ENCODE measurements around the gene CHRNA7. TPM values are rescaled to one million over a fixed set of nuclear protein-coding genes. Genes with fewer than 3 reads are reported as not detected.

The CHRNA7 gene
- total and polyA plus RNA-seq, 8 donors, result 0.76 to 9.2 (median 4.0) TPM

DNA sequence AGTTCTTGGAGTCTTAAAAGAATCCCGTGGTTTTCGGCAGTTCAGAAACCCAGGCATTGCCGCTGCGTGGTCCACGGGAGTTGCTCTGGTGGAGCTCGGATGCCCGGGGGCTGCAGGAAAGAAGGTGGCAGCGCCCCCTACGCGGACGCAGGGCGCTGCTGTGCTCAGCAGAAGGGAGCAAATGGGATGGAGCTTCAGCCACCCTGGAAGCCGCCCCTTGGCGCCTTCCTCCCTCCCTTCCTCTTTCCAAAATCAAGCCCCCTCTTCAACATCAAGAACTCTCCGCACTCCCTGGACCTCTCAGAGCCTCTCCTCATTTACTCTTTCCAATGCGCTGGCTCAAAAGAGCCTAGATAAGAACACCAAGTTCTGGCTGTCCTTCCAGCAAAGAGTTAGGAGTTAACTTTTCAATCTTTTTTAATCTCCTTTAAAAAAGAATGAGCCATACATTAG is 880 bp upstream of the CHRNA7 start:
- no peak overlapping the region for H3K27ac ChIP-seq
- H3K27me3 ChIP-seq, result no peaks in the 10 kb centered on the region
- H3K4me3 ChIP-seq, result peak overlapping the region; percentile 26 to 95 (median 58)
- ATAC-seq (peak; percentile 46 to 75 (median 60)), FAIRE-seq (no peak), DNase-seq (peak in 5 of 6 donors; percentile 20 to 78 (median 36))
- H3K4me1 ChIP-seq, result peaks cover 0 to 22% (median 10%) of the 10 kb centered on the region in 3 donors
- intact Hi-C loops (cut with DNase I), result no loop called here
- TF ChIP-seq, protein P1, sequence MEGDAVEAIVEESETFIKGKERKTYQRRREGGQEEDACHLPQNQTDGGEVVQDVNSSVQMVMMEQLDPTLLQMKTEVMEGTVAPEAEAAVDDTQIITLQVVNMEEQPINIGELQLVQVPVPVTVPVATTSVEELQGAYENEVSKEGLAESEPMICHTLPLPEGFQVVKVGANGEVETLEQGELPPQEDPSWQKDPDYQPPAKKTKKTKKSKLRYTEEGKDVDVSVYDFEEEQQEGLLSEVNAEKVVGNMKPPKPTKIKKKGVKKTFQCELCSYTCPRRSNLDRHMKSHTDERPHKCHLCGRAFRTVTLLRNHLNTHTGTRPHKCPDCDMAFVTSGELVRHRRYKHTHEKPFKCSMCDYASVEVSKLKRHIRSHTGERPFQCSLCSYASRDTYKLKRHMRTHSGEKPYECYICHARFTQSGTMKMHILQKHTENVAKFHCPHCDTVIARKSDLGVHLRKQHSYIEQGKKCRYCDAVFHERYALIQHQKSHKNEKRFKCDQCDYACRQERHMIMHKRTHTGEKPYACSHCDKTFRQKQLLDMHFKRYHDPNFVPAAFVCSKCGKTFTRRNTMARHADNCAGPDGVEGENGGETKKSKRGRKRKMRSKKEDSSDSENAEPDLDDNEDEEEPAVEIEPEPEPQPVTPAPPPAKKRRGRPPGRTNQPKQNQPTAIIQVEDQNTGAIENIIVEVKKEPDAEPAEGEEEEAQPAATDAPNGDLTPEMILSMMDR (IDR thresholded peaks at IDR 0.05), result peak in 3 of 4 donors; percentile 18 to 31 (median 25)
- no peaks in the 10 kb centered on the region for H3K9me3 ChIP-seq
- 1% methylated on average over 16 of the region's 16 CpGs for WGBS, 2 donors
- H3K36me3 ChIP-seq, result no peaks in the 10 kb centered on the region

DNA sequence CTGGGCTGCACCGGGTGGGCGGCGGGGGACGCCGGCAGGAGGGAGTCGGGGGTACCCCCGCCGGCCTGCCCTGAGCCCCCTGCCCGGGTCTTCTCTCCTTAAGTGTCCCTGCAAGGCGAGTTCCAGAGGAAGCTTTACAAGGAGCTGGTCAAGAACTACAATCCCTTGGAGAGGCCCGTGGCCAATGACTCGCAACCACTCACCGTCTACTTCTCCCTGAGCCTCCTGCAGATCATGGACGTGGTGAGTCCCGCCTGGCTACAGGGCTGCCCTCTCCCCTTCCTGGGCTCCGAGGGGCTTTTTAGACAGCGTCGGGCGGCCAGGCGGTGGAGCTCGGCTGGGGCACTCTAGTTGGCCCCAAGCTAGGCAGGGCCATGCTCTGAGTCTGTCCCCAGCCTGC is 480 bp downstream of the CHRNA7 start:
- Histone ChIP-seq H3K9me3 (no peaks in the 10 kb centered on the region), H3K4me1 (peaks cover 0 to 22% (median 10%) of the 10 kb centered on the region in 3 donors), H3K27ac (peak overlapping the region in 3 of 4 donors; percentile 38 to 55 (median 53)), H3K4me3 (peak overlapping the region; percentile 51 to 95 (median 67)), H3K27me3 (no peaks in the 10 kb centered on the region), H3K36me3 (no peaks in the 10 kb centered on the region)
- WGBS, 2 donors, result 2% methylated on average over 19 to 21 of the region's 21 CpGs
- FAIRE-seq, result no peak
- DNase-seq, result peak in 1 of 6 donors; percentile 59
- peak; percentile 11 to 32 (median 28) for ATAC-seq
- TF ChIP-seq, protein P1 (IDR thresholded peaks at IDR 0.05), result no peak
- intact Hi-C loops (cut with DNase I), result no loop called here

DNA sequence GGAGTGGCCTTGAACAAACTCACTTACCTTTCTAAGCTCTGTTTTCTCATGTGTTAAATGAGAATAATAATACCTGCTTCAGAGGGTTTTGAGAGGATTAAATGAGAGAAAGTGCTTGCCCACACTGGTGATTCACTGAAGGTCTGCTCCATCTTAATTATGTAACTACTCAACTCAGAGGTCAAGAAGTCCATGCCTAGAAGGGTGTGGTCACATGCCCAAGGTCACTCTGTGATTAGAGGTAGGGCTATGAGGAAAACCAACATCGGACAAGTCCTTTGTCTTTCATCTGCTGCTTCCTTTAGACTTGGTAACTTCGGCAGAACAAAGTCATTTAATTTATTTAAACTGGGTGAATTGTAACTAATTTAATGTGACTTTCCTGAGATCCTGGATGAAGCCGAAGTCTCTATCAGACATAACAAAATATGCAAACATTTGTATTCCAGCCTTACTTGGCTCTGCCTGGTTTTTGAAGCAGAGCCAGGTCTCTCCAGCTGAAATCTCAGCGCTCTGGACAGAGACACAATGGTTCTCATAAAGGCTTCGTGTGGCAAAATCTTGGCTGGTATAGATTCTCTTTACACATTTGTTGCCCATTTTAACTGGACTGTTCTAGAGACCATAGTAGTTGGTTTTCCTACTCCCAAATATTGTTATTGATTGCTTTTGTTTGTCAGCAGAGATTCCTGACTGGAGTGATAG is 3.0 kb downstream of the CHRNA7 start:
- no peak overlapping the region for H3K4me3 ChIP-seq
- H3K27ac ChIP-seq, result no peak overlapping the region
- DNase-seq, result peak in 3 of 6 donors; percentile 16 to 21 (median 20)
- FAIRE-seq, result no peak
- TF ChIP-seq, protein P1 (IDR thresholded peaks at IDR 0.05), result no peak
- no peaks in the 10 kb centered on the region for H3K27me3 ChIP-seq
- no peaks in the 10 kb centered on the region for H3K36me3 ChIP-seq
- intact Hi-C loops (cut with DNase I), result no loop called here
- H3K4me1 ChIP-seq, result peaks cover 0 to 22% (median 10%) of the 10 kb centered on the region in 3 donors
- peak in 2 of 4 donors; percentile 11 to 17 for ATAC-seq
- WGBS, 2 donors, result 21 to 22% methylated on average over 5 of the region's 5 CpGs
- H3K9me3 ChIP-seq, result no peaks in the 10 kb centered on the region

DNA sequence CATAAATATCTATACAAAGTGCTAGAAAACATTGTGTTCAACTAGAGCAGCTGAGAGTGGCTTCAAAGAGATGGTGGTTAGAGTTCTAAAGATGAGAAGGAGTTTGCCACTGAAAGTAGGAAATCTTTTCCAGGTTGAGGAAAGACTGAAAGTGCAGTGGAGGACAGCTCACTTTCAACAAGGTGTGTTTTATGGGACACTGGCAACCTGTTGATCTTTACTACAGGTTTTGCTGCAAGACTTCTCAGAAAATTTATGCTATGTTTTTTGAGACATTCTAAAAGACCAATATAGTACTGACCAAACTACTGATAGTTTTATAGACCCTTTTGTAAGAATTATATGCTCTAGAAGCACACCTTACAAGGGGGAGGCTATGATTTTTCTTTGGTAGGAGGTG is 3.8 kb downstream of the CHRNA7 start:
- Histone ChIP-seq H3K4me1 (peaks cover 0 to 22% (median 10%) of the 10 kb centered on the region in 3 donors), H3K27ac (no peak overlapping the region), H3K36me3 (no peaks in the 10 kb centered on the region), H3K4me3 (no peak overlapping the region), H3K9me3 (no peaks in the 10 kb centered on the region), H3K27me3 (no peaks in the 10 kb centered on the region)
- FAIRE-seq, result no peak
- TF ChIP-seq, protein P1 (IDR thresholded peaks at IDR 0.05), result no peak
- intact Hi-C loops (cut with DNase I), result no loop called here
- ATAC-seq, result no peak
- DNase-seq, result no peak

DNA sequence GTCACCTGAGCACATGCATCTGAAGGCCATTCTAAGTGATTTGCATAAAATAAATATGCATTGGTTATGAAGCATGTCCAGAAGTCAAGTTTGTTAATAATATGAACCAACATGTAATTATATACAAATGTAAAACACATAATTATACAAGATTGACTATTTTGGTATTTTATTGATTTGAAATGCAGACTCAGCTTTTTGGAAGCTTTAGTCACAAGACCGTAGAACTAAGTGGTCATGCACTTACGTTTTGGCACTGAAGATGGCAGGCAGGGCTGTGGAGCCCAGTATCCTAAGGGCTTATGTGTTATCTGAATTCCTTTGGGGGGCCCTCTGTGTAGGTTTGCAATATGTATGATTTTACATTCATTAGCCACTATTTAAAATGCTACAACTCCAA is 5.0 kb downstream of the CHRNA7 start:
- FAIRE-seq (no peak), ATAC-seq (no peak), DNase-seq (no peak)
- no peaks in the 10 kb centered on the region for H3K27me3 ChIP-seq
- no peak overlapping the region for H3K27ac ChIP-seq
- no peak overlapping the region for H3K4me3 ChIP-seq
- 84 to 95% methylated on average over 2 of the region's 2 CpGs for WGBS, 2 donors
- H3K9me3 ChIP-seq, result no peaks in the 10 kb centered on the region
- H3K4me1 ChIP-seq, result peaks cover 0 to 22% (median 10%) of the 10 kb centered on the region in 3 donors
- TF ChIP-seq, protein P1 (IDR thresholded peaks at IDR 0.05), result no peak
- intact Hi-C loops (cut with DNase I), result no loop called here
- H3K36me3 ChIP-seq, result no peaks in the 10 kb centered on the region
